Caco-2 (cell line): ENCODE data around the gene ST6GALNAC6. TPM values are rescaled to one million over a fixed set of nuclear protein-coding genes. Genes with fewer than 3 reads are reported as not detected.

Experiments used
- BruUV-seq: library from RNA; stranded (reverse); fragments of 400-500 nt; replicated peaks from 2 replicates; lab custom pipeline; 2021; lab: Mats Ljungman, UMichigan
- CTCF ChIA-PET: fragments of 300-600 bp; sonication (Branson Sonifier 250); formaldehyde crosslinking; loops from one replicate; lab custom pipeline; 2022; ENCODE audit warnings: antibody characterized with exemption; lab: Charles Lee
- POLR2A ChIA-PET: fragments of 300-600 bp; sonication (Branson Sonifier 250); formaldehyde crosslinking; loops from one replicate; lab custom pipeline; 2022; ENCODE audit warnings: antibody characterized with exemption; lab: Charles Lee
- DNase-seq, 2 experiments: peaks; one replicate each; pipeline versions ENCODE4 v3.0.0 to v3.0.0-alpha.2; 2020 to 2022
- H3K27me3 ChIP-seq: replicated peaks from 2 replicates; pipeline ENCODE4 v1.6.0; 2011; ENCODE audit warnings: low read length; ENCODE audit not compliant: control insufficient read depth, insufficient read depth
- H3K36me3 ChIP-seq: 2 replicates; pipeline ENCODE4 v1.5.1; 2011; ENCODE audit warnings: low read length; ENCODE audit not compliant: control insufficient read depth, insufficient read depth
- H3K4me1 ChIP-seq: fragments of 250-450 bp; sonication (Bioruptor Pico); 2 replicates; pipeline ENCODE4 v1.5.1; 2020; ENCODE audit warnings: mild to moderate bottlenecking
- H3K4me3 ChIP-seq: 2 replicates; pipeline ENCODE4 v1.5.1; 2011; ENCODE audit warnings: low read depth, mild to moderate bottlenecking, control low read depth, low read length
- H3K9me3 ChIP-seq: fragments of 250-450 bp; sonication (Bioruptor Pico); 2 replicates; pipeline ENCODE4 v1.5.1; 2020; ENCODE audit warnings: mild to moderate bottlenecking, moderate library complexity
- H3K27ac Mint-ChIP-seq: one replicate; pipeline ENCODE4 v1.8.0; 2022; ENCODE audit warnings: mixed read lengths; ENCODE audit not compliant: unreplicated experiment
- H3K27me3 Mint-ChIP-seq: one replicate; pipeline ENCODE4 v1.8.0; 2022; ENCODE audit warnings: mixed read lengths; ENCODE audit not compliant: insufficient read depth, unreplicated experiment
- H3K36me3 Mint-ChIP-seq: one replicate; pipeline ENCODE4 v1.8.0; 2022; ENCODE audit warnings: mild to moderate bottlenecking, mixed read lengths; ENCODE audit not compliant: insufficient read depth, unreplicated experiment
- H3K4me1 Mint-ChIP-seq: one replicate; pipeline ENCODE4 v1.8.0; 2022; ENCODE audit warnings: low read depth, mixed read lengths; ENCODE audit not compliant: unreplicated experiment
- H3K4me3 Mint-ChIP-seq: one replicate; pipeline ENCODE4 v1.8.0; 2022; ENCODE audit warnings: mild to moderate bottlenecking, moderate library complexity, mixed read lengths; ENCODE audit not compliant: unreplicated experiment
- H3K9me3 Mint-ChIP-seq: one replicate; pipeline ENCODE4 v1.8.0; 2022; ENCODE audit warnings: mixed read lengths; ENCODE audit not compliant: unreplicated experiment
- CTCF ChIP-seq, 2 experiments: fragments of 200-600 bp in 1 of 2; IDR thresholded peaks; 1 replicate in 1 of 2; 2 replicates in 1 of 2; pipeline versions ENCODE4 v1.5.1 to v1.8.0; 2011 to 2022; ENCODE audit warnings: antibody characterized with exemption in 1 of 2, control low read depth in 1 of 2, inconsistent platforms in 1 of 2, low read depth in 1 of 2, low read length in 1 of 2, mild to moderate bottlenecking in 1 of 2, moderate library complexity in 1 of 2; ENCODE audit not compliant: insufficient read depth in 1 of 2, severe bottlenecking in 1 of 2, unreplicated experiment in 1 of 2
- intact Hi-C: fragments of 100-400 bp; cut with micrococcal nuclease; formaldehyde crosslinking; loops from one replicate; pipeline ENCODE4 v1.10.0; 2022; ENCODE audit not compliant: unreplicated experiment
- total RNA-seq: library from RNA; stranded (reverse); gene quantifications from 2 replicates; pipeline ENCODE4 v1.2.3, GENCODE V29; 2022

The ST6GALNAC6 gene
- total RNA-seq, 1 experiment from 2014 or later = 20.7 TPM

GRCh38 chr9:127844821-127845359 lies 54.5 kb downstream of the ST6GALNAC6 start:
- Mint-ChIP-seq H3K36me3 (no peaks in the 10 kb centered on the region), H3K27ac (peak overlapping the region; percentile 55), H3K4me3 (no peak overlapping the region), H3K27me3 (no peaks in the 10 kb centered on the region), H3K9me3 (peaks cover 11% of the 10 kb centered on the region), H3K4me1 (no peaks in the 10 kb centered on the region)
- peaks cover 16% of the 10 kb centered on the region for H3K9me3 ChIP-seq
- ChIA-PET POLR2A (no interaction called here), CTCF (interaction anchor here (1.2 kb wide), 1 partner anchor 25 kb away, joined by 5 read pairs; no protein-coding TSS in a partner anchor)
- intact Hi-C loops = no loop called here
- no peaks in the 10 kb centered on the region for H3K27me3 ChIP-seq
- TF ChIP-seq CTCF (IDR thresholded peaks at IDR 0.05; ENCODE audit: insufficient read depth in 1 of 2, low read depth in 1 of 2, low read length in 1 of 2, severe bottlenecking in 1 of 2, unreplicated experiment in 1 of 2) = no peak
- no TSS peak for BruUV-seq
- no peak for DNase-seq
- H3K36me3 ChIP-seq = no peaks in the 10 kb centered on the region
- no peaks in the 10 kb centered on the region for H3K4me1 ChIP-seq
- H3K4me3 ChIP-seq = no peak overlapping the region

- TF ChIP-seq CTCF (IDR thresholded peaks at IDR 0.05; ENCODE audit: insufficient read depth in 1 of 2, low read depth in 1 of 2, low read length in 1 of 2, severe bottlenecking in 1 of 2, unreplicated experiment in 1 of 2) = no peak
- no peak overlapping the region for H3K4me3 Mint-ChIP-seq
- BruUV-seq = no TSS peak
- Histone ChIP-seq H3K4me1 (no peaks in the 10 kb centered on the region), H3K27me3 (no peaks in the 10 kb centered on the region), H3K36me3 (no peaks in the 10 kb centered on the region), H3K4me3 (no peak overlapping the region), H3K9me3 (no peaks in the 10 kb centered on the region)
- intact Hi-C loops = no loop called here
- ChIA-PET POLR2A (no interaction called here), CTCF (no interaction called here)
- H3K27me3 Mint-ChIP-seq = no peaks in the 10 kb centered on the region
- DNase-seq = no peak
- H3K36me3 Mint-ChIP-seq = no peaks in the 10 kb centered on the region
- no peak overlapping the region for H3K27ac Mint-ChIP-seq
- no peaks in the 10 kb centered on the region for H3K9me3 Mint-ChIP-seq
- H3K4me1 Mint-ChIP-seq = no peaks in the 10 kb centered on the region
These were observed 58.1 kb downstream of the ST6GALNAC6 start for GRCh38 chr9:127841087-127841835.

GRCh38 chr9:127838375-127839078 lies 60.9 kb downstream of the ST6GALNAC6 start:
- DNase-seq = no peak
- Histone ChIP-seq H3K27me3 (no peaks in the 10 kb centered on the region), H3K4me1 (no peaks in the 10 kb centered on the region), H3K9me3 (no peaks in the 10 kb centered on the region), H3K36me3 (no peaks in the 10 kb centered on the region), H3K4me3 (no peak overlapping the region)
- no peak for TF ChIP-seq CTCF (IDR thresholded peaks at IDR 0.05; ENCODE audit: insufficient read depth in 1 of 2, low read depth in 1 of 2, low read length in 1 of 2, severe bottlenecking in 1 of 2, unreplicated experiment in 1 of 2)
- H3K27ac Mint-ChIP-seq = no peak overlapping the region
- H3K36me3 Mint-ChIP-seq = no peaks in the 10 kb centered on the region
- ChIA-PET CTCF (interaction anchor here (1.9 kb wide), 1 partner anchor 104 kb away, joined by 5 read pairs; the partner anchor contains the start of gene TOR2A), POLR2A (no interaction called here)
- no peaks in the 10 kb centered on the region for H3K27me3 Mint-ChIP-seq
- intact Hi-C loops = no loop called here
- no TSS peak for BruUV-seq
- H3K4me1 Mint-ChIP-seq = no peaks in the 10 kb centered on the region
- H3K4me3 Mint-ChIP-seq = no peak overlapping the region
- no peaks in the 10 kb centered on the region for H3K9me3 Mint-ChIP-seq
